Measurements from ENCODE around the gene KCNT1.

The KCNT1 gene

DNA sequence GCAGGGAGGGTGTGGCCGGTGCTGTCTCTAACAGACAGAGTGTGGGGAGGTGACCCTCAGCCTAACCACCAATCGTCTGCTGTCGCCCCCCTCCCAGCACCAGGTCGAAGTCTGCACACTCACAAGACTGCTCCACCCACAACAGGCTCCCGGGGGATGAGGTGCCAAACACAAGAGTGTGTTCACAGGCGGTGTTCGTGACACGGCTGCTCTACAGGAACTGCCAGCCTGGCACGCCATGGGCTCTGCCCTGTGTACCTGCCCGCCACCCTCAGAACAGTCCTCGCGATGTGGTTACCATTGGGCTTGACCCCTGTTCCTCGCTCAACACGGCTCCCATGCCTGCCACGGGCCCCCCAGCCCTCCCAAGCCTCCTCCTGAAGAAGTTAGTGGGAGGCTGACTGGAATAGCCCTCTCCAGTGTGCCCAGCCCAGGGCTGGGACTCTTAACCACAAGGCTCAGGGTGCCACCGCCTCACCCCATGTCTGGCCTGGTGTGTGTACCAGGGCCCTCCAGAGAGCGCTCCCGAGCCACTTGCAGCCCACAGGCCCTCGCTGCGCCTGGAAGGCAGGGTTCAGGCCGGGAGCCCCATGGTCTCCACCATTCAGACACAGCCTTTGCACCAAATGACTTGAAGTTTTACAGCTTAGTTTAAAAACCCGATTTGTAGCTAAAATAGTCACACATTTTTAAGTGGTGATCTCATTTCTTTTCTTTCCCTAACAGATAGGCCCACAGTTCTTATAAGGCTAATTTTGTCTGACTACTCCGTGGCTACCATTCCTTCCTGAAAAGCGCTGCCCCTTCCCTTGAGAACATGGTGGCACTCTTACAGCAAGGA lies 102.8 kb downstream of the KCNT1 start:
- DNase-seq, result no peak

DNA sequence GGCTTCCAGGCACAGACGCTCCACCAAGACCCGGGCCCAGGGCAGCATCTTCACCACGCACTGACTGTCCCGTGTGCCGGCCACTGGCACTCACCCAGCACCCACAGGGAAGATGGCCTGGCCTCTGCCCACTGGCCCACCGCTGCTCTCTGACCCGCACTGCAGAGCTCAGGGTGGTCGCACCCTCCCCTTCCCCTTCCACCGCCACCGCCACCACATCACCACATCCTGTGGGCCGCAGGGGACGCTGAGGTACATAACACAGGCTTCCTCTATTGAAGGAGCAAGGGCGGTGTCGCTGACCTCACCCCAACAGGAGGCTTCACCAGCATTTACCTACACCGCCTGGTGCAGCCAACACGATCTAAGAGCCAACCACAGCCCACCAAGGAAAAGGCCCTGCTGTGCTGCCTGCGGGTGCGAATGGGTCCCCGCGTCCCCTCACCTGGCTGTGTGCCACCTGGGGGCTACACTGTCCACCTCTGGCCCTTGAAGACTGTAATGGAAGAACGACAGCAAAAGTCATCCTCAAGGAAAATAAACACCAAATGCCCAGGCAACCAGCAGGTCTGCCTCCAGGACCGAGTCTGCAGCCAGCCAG lies 103.5 kb downstream of the KCNT1 start:
- DNase-seq, result no peak

GRCh38 chr9:135809166-135809565 lies 107.2 kb downstream of the KCNT1 start:
- no peak for DNase-seq

GRCh38 chr9:135810806-135811575 lies 109.0 kb downstream of the KCNT1 start:
- DNase-seq, result no peak

GRCh38 chr9:135811801-135812200 lies 109.8 kb downstream of the KCNT1 start:
- DNase-seq, result no peak

DNA sequence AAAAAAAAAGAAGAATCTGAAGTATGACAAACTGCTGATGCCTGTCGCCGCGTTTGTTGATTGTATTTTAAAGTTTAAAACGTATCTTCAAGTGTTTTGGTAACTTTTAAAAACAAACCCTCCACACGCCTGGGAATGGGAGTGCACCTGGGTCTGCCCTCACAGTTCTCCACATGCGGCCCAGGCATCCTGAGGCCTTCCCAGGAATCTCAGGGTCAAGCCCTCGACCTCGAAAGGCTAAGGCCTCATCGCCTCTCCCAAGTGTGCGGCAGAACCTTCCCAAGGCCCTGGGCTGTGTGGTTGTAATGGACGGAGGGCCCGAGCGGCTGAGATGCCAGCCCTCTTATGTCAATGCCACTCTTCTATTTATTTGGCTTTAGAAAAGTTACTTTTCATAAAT lies 111.0 kb downstream of the KCNT1 start:
- DNase-seq, result no peak

- no peak for DNase-seq
Measured at GRCh38 chr9:135813671-135814290, 111.8 kb downstream of the KCNT1 start.

GRCh38 chr9:135814421-135815095 lies 112.6 kb downstream of the KCNT1 start:
- no peak for DNase-seq

DNA sequence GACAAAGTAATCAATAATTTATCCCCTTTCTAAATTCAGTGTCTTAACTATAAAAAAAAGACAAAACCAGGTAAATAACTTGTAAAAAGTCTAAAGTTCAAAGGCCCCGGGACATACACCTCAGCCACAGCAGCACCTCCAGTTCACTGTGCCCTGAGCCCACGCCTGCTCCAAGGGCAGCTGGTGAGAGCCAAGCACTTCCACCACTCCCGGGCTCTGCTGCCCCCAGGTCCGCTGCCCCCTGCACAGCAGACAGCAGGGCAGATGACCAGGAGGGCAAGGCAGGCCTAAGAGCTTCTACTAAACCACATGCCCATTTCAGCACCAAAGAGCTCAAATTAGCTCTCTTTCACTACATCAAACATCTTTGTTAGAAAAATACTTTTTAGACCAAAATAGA lies 113.4 kb downstream of the KCNT1 start:
- DNase-seq, result no peak

DNA sequence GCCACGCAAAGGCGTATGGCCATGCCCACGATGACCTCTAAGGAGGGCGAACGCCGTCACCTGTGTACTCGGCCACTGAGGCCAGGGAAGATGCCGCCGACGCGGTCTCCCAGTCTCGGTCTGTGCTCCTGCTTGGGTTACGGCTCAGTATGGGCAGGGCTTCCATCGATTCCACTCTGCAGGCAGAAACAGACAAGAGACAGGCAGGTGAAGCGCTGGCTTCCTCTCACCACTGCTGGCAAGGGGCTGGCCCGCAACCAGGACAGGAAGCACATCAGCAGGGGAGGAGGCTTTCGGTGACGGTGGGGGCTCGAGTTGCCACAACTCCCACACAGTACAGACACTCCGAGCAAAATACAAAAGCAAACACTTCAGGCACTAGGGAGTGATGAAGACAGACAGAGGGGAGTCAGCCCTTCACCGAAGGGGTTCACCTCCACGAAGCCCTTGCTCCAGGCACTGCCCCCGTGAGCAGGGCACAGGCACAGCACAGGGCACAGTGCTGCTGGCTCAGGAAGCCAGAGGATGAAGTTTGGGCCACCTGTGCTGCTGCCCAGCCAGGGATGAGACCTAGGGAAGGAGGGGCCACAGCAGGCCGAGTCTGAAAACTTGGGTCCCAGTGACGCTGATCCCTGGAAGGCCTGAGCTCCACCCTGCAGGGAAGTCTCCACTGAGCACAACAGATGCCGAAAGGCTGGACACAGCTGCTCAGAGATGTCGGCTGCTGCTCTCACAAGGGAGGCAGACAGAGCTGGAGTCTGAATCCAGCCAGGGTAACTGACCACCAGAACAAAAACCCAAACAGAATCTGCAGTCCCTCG lies 114.1 kb downstream of the KCNT1 start:
- no peak for DNase-seq

GRCh38 chr9:135816651-135816970 lies 114.6 kb downstream of the KCNT1 start:
- DNase-seq, result no peak

- no peak for DNase-seq
Measured at GRCh38 chr9:135817951-135818717, 116.1 kb downstream of the KCNT1 start.

- no peak for DNase-seq
Measured at GRCh38 chr9:135818718-135819475, 116.9 kb downstream of the KCNT1 start.

DNA sequence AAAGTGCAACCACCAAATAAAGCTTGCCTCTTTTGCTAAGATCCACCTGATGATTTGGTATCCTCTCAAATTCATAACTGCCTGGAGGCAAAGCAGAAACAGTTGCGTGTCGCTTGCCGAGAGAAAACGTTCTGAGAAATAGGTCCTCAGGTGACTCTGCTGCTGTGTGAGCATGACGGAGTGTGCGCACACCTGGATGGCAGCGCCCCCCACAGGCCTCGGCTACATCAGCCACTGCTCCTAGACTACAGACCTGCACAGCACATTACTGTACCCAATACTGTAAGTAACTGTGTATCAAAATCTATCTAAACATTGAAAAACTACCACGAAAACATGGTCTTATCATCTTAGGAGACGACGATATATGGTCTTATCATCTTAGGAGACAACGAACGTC lies 117.9 kb downstream of the KCNT1 start:
- DNase-seq, result no peak

DNA sequence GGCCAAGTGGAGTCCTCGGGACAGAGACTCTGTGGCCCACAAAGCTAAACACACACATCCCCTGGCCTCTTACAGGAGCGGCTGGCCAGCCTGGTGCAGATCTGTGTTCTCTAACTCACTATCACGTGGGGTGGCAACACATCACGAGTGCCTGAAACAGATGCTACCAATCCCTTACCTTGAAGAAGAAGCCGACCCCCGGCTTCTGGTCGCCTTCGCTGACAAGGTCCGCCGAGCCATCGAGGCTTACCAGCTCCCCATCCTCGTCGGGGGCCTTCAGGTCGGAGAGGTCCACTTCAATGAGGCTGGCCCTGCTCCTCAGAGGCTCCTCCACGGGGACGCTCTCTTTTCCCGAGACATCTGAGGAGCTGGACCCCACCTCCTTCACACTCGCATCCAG lies 118.7 kb downstream of the KCNT1 start:
- DNase-seq, result no peak

GRCh38 chr9:135821116-135821515 lies 119.1 kb downstream of the KCNT1 start:
- DNase-seq, result no peak

- no peak for DNase-seq
Measured at GRCh38 chr9:135821733-135822373, 119.9 kb downstream of the KCNT1 start.

GRCh38 chr9:135822374-135822755 lies 120.4 kb downstream of the KCNT1 start:
- DNase-seq, result no peak

- DNase-seq, result no peak
Measured at GRCh38 chr9:135823036-135823435, 121.1 kb downstream of the KCNT1 start.

Measured in activated CD4-positive, CD25-positive, alpha-beta regulatory T cell (primary cell).